Body of pancreas (tissue), 4 donors: ENCODE data around the gene SMIM3. TPM values are rescaled to one million over a fixed set of nuclear protein-coding genes. Genes with fewer than 3 reads are reported as not detected.

Experiments used
- ATAC-seq: fragments of 150-250 bp; one replicate; pipeline ENCODE4 v1.9.1; 2016
- DNase-seq, 4 donors: peaks; one replicate each; pipeline ENCODE4 v3.0.0-alpha.2; 2019
- H3K27ac ChIP-seq, 4 donors: fragments of 200-600 bp; sonication (generic); 1 replicate in 3 of 4; 2 replicates in 1 of 4; pipeline versions ENCODE4 v1.5.1 to v1.6.1; 2016 to 2019; ENCODE audit warnings: mild to moderate bottlenecking in 1 of 4, mixed read lengths in 1 of 4, moderate library complexity in 1 of 4
- H3K27me3 ChIP-seq, 2 donors: fragments of 200-600 bp; sonication (generic); one replicate each; pipeline ENCODE4 v1.6.0; 2016; ENCODE audit warnings: mild to moderate bottlenecking in 1 of 2
- H3K36me3 ChIP-seq, 2 donors: fragments of 200-600 bp; sonication (generic); replicated peaks in 1 of 2; 2 replicates each; pipeline ENCODE4 v1.5.1; 2016; ENCODE audit warnings: low read depth in 2 of 2; ENCODE audit not compliant: insufficient read depth in 1 of 2
- H3K4me1 ChIP-seq: fragments of 200-600 bp; sonication (generic); one replicate; pipeline ENCODE4 v1.6.0; 2016
- H3K4me3 ChIP-seq, 2 donors: fragments of 200-600 bp; sonication (generic); 1 replicate in 1 of 2; 2 replicates in 1 of 2; pipeline ENCODE4 v1.5.1; 2016 to 2019
- H3K9me3 ChIP-seq, 3 donors: fragments of 200-600 bp; sonication (generic); 1 replicate in 2 of 3; 2 replicates in 1 of 3; pipeline ENCODE4 v1.5.1; 2016
- CTCF ChIP-seq, 7 experiments: fragments of 450-650 bp in 4 of 7; fragments of 200-600 bp in 3 of 7; sonication (generic) in 3 of 7; IDR thresholded peaks; one replicate each; pipeline ENCODE4 v1.5.1; 2016 to 2019; ENCODE audit warnings: antibody characterized with exemption in 7 of 7
- POLR2A ChIP-seq, 3 donors: fragments of 450-650 bp; IDR thresholded peaks; one replicate each; pipeline ENCODE4 v1.6.1; 2016; ENCODE audit warnings: antibody characterized with exemption in 3 of 3, mild to moderate bottlenecking in 2 of 3
- WGBS, 2 donors: methylation state at CpG; one replicate each; pipeline ENCODE4 v1.1.5; 2017; 5-methylcytosine and 5-hydroxymethylcytosine counted together
- intact Hi-C: fragments of 100-400 bp; cut with DNase I; formaldehyde crosslinking; loops from one replicate; pipeline ENCODE4 v1.15.1; 2023
- total RNA-seq, 2 donors: library from RNA; depleted of rRNA; stranded (reverse); fragments of >200 nt; gene quantifications; one replicate each; pipeline ENCODE4 v1.1.0, GENCODE V29; 2016

SMIM3 gene
- total RNA-seq, 2 donors from 2014 or later, result 40.2 to 51.6 TPM

DNA sequence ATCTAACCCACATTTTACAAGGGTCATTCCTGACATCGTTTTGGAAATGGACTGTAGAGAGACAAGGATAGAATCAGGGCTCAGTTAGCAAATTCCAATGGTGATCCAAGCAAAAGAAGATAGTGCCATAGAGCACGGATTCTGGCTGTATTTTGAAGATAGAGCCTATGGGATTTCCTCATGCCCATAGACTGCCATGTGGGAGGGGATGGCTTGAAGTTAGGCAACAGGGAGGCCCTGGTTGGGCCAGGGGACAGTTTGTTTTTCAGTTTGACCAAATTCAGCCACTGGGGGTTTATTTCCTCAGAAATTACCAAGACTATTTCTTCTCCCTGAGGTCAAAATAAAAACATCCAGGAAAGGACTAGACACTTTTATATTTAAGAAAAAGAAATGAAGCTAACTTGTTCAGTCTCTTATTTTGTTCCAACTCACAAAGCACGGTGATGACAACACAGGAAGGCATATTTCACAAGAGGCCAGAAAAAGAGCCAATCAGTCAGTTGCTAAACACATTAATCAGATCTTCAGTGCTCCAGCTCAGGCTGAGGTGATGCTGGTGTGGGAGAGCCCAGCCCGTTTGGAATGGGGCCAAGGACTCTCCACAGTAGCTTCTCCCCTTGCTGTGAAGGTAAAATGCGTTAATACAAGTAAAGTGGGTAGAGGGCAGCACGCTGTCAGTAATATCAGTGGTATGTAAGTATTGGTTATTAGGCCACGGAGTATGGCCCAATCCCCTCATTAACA, 15.4 kb upstream of the SMIM3 start:
- Histone ChIP-seq H3K27ac (peak overlapping the region in 3 of 4 donors; percentile 14 to 57 (median 42)), H3K4me3 (no peak overlapping the region), H3K36me3 (no peaks in the 10 kb centered on the region), H3K4me1 (peaks cover 14% of the 10 kb centered on the region), H3K9me3 (no peaks in the 10 kb centered on the region), H3K27me3 (no peaks in the 10 kb centered on the region)
- ATAC-seq, result no peak
- peak in 3 of 4 donors; percentile 61 to 82 (median 76) for DNase-seq
- 35 to 51% methylated on average over 7 of the region's 7 CpGs for WGBS, 2 donors
- TF ChIP-seq POLR2A (IDR thresholded peaks at IDR 0.05) (no peak), CTCF (IDR thresholded peaks at IDR 0.05) (no peak)
- intact Hi-C loops, result no loop called here

DNA sequence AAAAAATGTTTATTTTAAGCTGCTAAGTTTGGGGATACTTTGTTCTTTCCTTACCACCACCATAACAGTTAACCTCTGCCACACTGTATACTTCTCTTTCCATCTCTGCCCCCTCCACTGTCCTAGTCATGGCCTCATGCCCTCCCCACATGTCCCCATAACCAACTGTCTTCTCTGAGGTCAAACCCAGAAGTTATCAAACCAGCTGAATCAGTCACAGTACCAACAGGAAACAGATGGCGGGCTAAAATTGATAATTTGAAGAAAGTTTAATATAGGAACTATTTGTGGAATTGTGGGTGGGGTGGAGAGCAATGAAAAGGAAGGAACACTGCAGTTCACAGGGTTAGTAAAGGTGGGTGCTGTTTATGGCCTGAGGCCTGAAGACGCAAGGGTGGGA, 14.0 kb upstream of the SMIM3 start:
- intact Hi-C loops, result no loop called here
- DNase-seq, result no peak
- TF ChIP-seq POLR2A (IDR thresholded peaks at IDR 0.05) (no peak), CTCF (IDR thresholded peaks at IDR 0.05) (no peak)
- no peak for ATAC-seq
- H3K27ac ChIP-seq, result peak overlapping the region in 1 of 4 donors; percentile 57
- 69 to 96% methylated on average over 2 of the region's 2 CpGs for WGBS, 2 donors
- no peaks in the 10 kb centered on the region for H3K27me3 ChIP-seq
- H3K4me3 ChIP-seq, result no peak overlapping the region
- H3K36me3 ChIP-seq, result no peaks in the 10 kb centered on the region
- peaks cover 9% of the 10 kb centered on the region for H3K4me1 ChIP-seq
- no peaks in the 10 kb centered on the region for H3K9me3 ChIP-seq

- peaks cover 9% of the 10 kb centered on the region for H3K4me1 ChIP-seq
- H3K9me3 ChIP-seq, result no peaks in the 10 kb centered on the region
- ATAC-seq (no peak), DNase-seq (no peak)
- peak overlapping the region in 1 of 4 donors; percentile 57 for H3K27ac ChIP-seq
- no peaks in the 10 kb centered on the region for H3K36me3 ChIP-seq
- 93% methylated on average over 2 of the region's 2 CpGs for WGBS, 2 donors
- TF ChIP-seq CTCF (IDR thresholded peaks at IDR 0.05) (no peak), POLR2A (IDR thresholded peaks at IDR 0.05) (no peak)
- intact Hi-C loops, result no loop called here
- no peaks in the 10 kb centered on the region for H3K27me3 ChIP-seq
- H3K4me3 ChIP-seq, result no peak overlapping the region
Measured at GRCh38 chr5:150765011-150765798, 13.4 kb upstream of the SMIM3 start.

DNA sequence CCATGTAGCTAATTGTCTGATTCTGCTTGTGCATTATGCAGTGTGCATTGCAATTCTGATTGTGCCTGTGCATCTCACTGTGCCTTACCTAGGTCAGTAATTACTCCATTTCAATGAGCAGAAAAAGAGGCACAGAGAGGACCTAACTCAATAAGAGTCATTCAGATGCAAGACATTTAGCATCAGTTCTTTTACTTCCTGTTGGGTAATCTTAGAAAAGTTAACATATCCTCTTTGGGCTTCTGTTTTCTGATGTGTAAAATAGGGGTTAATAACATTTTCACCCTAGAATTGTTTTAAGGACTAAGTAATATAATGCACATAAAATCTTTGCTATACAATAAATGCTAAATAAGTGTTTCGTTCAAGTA, 12.8 kb upstream of the SMIM3 start:
- no peak overlapping the region for H3K27ac ChIP-seq
- H3K4me1 ChIP-seq, result peaks cover 9% of the 10 kb centered on the region
- H3K36me3 ChIP-seq, result no peaks in the 10 kb centered on the region
- H3K27me3 ChIP-seq, result no peaks in the 10 kb centered on the region
- no peak for TF ChIP-seq POLR2A (IDR thresholded peaks at IDR 0.05)
- TF ChIP-seq CTCF (IDR thresholded peaks at IDR 0.05), result no peak
- no peak overlapping the region for H3K4me3 ChIP-seq
- 85 to 87% methylated on average over 1 of the region's 1 CpG for WGBS, 2 donors
- DNase-seq (no peak), ATAC-seq (no peak)
- no peaks in the 10 kb centered on the region for H3K9me3 ChIP-seq
- intact Hi-C loops, result no loop called here
